GM23248 (cell line): Measurements from ENCODE around the gene MRPL40.

Experiments used
- EZH2 ChIP-seq: fragments of 200-600 bp; sonication (generic); IDR thresholded peaks from 2 replicates; pipeline ENCODE4 v1.6.1; 2018; ENCODE audit warnings: antibody characterized with exemption, mild to moderate bottlenecking; ENCODE audit not compliant: insufficient read depth, poor library complexity, severe bottlenecking
- EZH2phosphoT487 ChIP-seq: fragments of 200-600 bp; sonication (generic); IDR thresholded peaks from 2 replicates; pipeline ENCODE4 v1.6.1; 2018; ENCODE audit warnings: antibody characterized with exemption, moderate library complexity, mild to moderate bottlenecking, low read depth; ENCODE audit not compliant: insufficient read depth

DNA sequence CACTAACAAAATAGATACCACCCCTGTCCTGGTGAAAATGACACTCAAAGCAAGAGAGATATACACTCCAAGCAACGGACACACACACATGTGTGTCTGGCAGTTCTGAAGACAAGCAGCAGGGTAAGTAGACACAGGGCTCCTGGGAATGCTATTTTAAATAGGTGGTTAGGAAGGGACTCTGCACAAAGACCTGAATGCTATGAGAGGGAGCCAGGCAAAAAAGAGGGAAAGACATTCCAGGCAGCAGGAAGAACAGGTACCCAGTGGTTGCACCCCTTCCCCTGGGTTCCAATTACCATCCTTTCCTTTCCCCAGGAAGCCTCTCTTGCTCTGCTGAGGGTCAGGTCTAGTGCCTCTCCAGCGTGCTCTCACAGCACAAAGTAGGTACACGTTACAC is 43.7 kb downstream of the MRPL40 start:
- TF ChIP-seq EZH2 (no peak), EZH2phosphoT487 (no peak)
